WTC11 (cell line): ENCODE measurements around the gene FGF22. TPM values are rescaled to one million over a fixed set of nuclear protein-coding genes. Genes with fewer than 3 reads are reported as not detected.

Experiments used
- ATAC-seq: fragments of 200-7000 bp; cut with Tn5 transposase; 2 replicates; pipeline ENCODE4 v1.10.0; 2021; ENCODE audit warnings: mild to moderate bottlenecking, moderate library complexity
- CTCF ChIA-PET: fragments of 300-600 bp; sonication (Branson Sonifier 250); formaldehyde crosslinking; loops from one replicate; lab custom pipeline; 2021; ENCODE audit warnings: antibody characterized with exemption; lab: Charles Lee
- POLR2A ChIA-PET: fragments of 350-600 bp; sonication (Branson Sonifier 250); formaldehyde crosslinking; loops from one replicate; lab custom pipeline; 2021; ENCODE audit warnings: antibody characterized with exemption; lab: Charles Lee
- DNase-seq: peaks from one replicate; pipeline ENCODE4 v3.0.0; 2021; ENCODE audit warnings: low spot score
- H3K27ac Mint-ChIP-seq: 2 replicates; pipeline ENCODE4 v1.8.0; 2021; ENCODE audit warnings: mixed read lengths
- H3K27me3 Mint-ChIP-seq: 2 replicates; pipeline ENCODE4 v1.8.0; 2021; ENCODE audit warnings: low read depth, mild to moderate bottlenecking, moderate library complexity, mixed read lengths
- H3K36me3 Mint-ChIP-seq: 2 replicates; pipeline ENCODE4 v1.8.0; 2021; ENCODE audit warnings: mixed read lengths
- H3K4me1 Mint-ChIP-seq: 2 replicates; pipeline ENCODE4 v1.8.0; 2022; ENCODE audit warnings: mixed read lengths
- H3K4me3 Mint-ChIP-seq: 2 replicates; pipeline ENCODE4 v1.8.0; 2021; ENCODE audit warnings: mild to moderate bottlenecking, moderate library complexity, mixed read lengths
- H3K9me3 Mint-ChIP-seq: 2 replicates; pipeline ENCODE4 v1.8.0; 2021; ENCODE audit warnings: mixed read lengths
- E2F1 ChIP-seq: sonication (generic); formaldehyde crosslinking; IDR thresholded peaks from 2 replicates; pipeline ENCODE4 v1.8.0; 2022; ENCODE audit warnings: mild to moderate bottlenecking, missing genetic modification reagents
- E2F4 ChIP-seq: sonication (generic); formaldehyde crosslinking; IDR thresholded peaks from 2 replicates; pipeline ENCODE4 v1.8.1; 2022; ENCODE audit warnings: low read depth, mild to moderate bottlenecking, moderate library complexity, missing genetic modification reagents, borderline replicate concordance
- EMX1 ChIP-seq: fragments of 250-450 bp; sonication (Bioruptor Pico); IDR thresholded peaks from 2 replicates; pipeline ENCODE4 v1.8.0; 2021; ENCODE audit warnings: mild to moderate bottlenecking
- FOXJ3 ChIP-seq: sonication (generic); formaldehyde crosslinking; IDR thresholded peaks from 2 replicates; pipeline ENCODE4 v1.9.0; 2021; ENCODE audit warnings: missing genetic modification reagents, mild to moderate bottlenecking, borderline replicate concordance
- FOXK1 ChIP-seq: sonication (generic); formaldehyde crosslinking; IDR thresholded peaks from 2 replicates; pipeline ENCODE4 v1.8.0; 2022; ENCODE audit warnings: mild to moderate bottlenecking, moderate library complexity, missing genetic modification reagents
- FOXP1 ChIP-seq: sonication (generic); formaldehyde crosslinking; IDR thresholded peaks from 2 replicates; pipeline ENCODE4 v1.8.0; 2022; ENCODE audit warnings: missing genetic modification reagents, mild to moderate bottlenecking, moderate library complexity, borderline replicate concordance
- GTF2I ChIP-seq: fragments of 250-450 bp; sonication (Bioruptor Pico); conservative IDR thresholded peaks from 2 replicates; pipeline ENCODE4 v1.4.0; 2021; ENCODE audit warnings: mild to moderate bottlenecking
- JUN ChIP-seq: sonication (generic); formaldehyde crosslinking; IDR thresholded peaks from 2 replicates; pipeline ENCODE4 v1.8.0; 2023; ENCODE audit warnings: mild to moderate bottlenecking, missing genetic modification reagents
- MXD4 ChIP-seq: fragments of 250-450 bp; sonication (Bioruptor Pico); IDR thresholded peaks from 2 replicates; pipeline ENCODE4 v1.8.0; 2021; ENCODE audit warnings: mild to moderate bottlenecking, moderate library complexity, borderline replicate concordance
- MYBL2 ChIP-seq: sonication (generic); formaldehyde crosslinking; IDR thresholded peaks from 2 replicates; pipeline ENCODE4 v1.8.1; 2023; ENCODE audit warnings: mild to moderate bottlenecking, moderate library complexity, missing genetic modification reagents
- NFE2L1 ChIP-seq: sonication (generic); formaldehyde crosslinking; IDR thresholded peaks from 2 replicates; pipeline ENCODE4 v1.8.1; 2023; ENCODE audit warnings: missing genetic modification reagents
- OVOL2 ChIP-seq: fragments of 250-450 bp; sonication (Bioruptor Pico); IDR thresholded peaks from 2 replicates; pipeline ENCODE4 v1.9.0; 2021; ENCODE audit warnings: mild to moderate bottlenecking, borderline replicate concordance
- SMAD3 ChIP-seq: sonication (generic); formaldehyde crosslinking; IDR thresholded peaks from 2 replicates; pipeline ENCODE4 v1.8.0; 2022; ENCODE audit warnings: missing genetic modification reagents, mild to moderate bottlenecking, borderline replicate concordance
- SOX15 ChIP-seq: fragments of 250-450 bp; sonication (Bioruptor Pico); IDR thresholded peaks from 2 replicates; pipeline ENCODE4 v1.9.0; 2021; ENCODE audit warnings: mild to moderate bottlenecking
- ZNF423 ChIP-seq: fragments of 250-450 bp; sonication (Bioruptor Pico); IDR thresholded peaks from 2 replicates; pipeline ENCODE4 v2.1.2; 2022; ENCODE audit warnings: mild to moderate bottlenecking, moderate library complexity
- ZNF671 ChIP-seq: fragments of 250-450 bp; sonication (Bioruptor Pico); IDR thresholded peaks from 2 replicates; pipeline ENCODE4 v1.8.0; 2021; ENCODE audit warnings: mild to moderate bottlenecking
- total RNA-seq: library from RNA; stranded (reverse); gene quantifications from 3 replicates; pipeline ENCODE4 v1.2.3, GENCODE V29; 2021
- TF ChIP-seq, protein P1 (sequence below): fragments of 200-600 bp; IDR thresholded peaks from 2 replicates; pipeline ENCODE4 v1.8.0; 2022; ENCODE audit warnings: antibody characterized with exemption
- TF ChIP-seq, protein P2 (sequence below): fragments of 250-450 bp; sonication (Bioruptor Pico); conservative IDR thresholded peaks from 2 replicates; pipeline ENCODE4 v1.9.0; 2021; ENCODE audit warnings: mild to moderate bottlenecking
- TF ChIP-seq, protein P3 (sequence below): sonication (generic); formaldehyde crosslinking; IDR thresholded peaks from 2 replicates; pipeline ENCODE4 v1.8.0; 2022; ENCODE audit warnings: mild to moderate bottlenecking, missing genetic modification reagents
- TF ChIP-seq, protein P4 (sequence below): sonication (generic); formaldehyde crosslinking; IDR thresholded peaks from 2 replicates; pipeline ENCODE4 v1.8.1; 2023; ENCODE audit warnings: mild to moderate bottlenecking, missing genetic modification reagents, moderate library complexity
- TF ChIP-seq, protein P5 (sequence below): fragments of 250-450 bp; sonication (Bioruptor Pico); IDR thresholded peaks from 2 replicates; pipeline ENCODE4 v1.9.0; 2021; ENCODE audit warnings: moderate library complexity, mild to moderate bottlenecking, inconsistent platforms, borderline replicate concordance

The FGF22 gene
- total RNA-seq, 1 experiment from 2014 or later, result 1.6 TPM

DNA sequence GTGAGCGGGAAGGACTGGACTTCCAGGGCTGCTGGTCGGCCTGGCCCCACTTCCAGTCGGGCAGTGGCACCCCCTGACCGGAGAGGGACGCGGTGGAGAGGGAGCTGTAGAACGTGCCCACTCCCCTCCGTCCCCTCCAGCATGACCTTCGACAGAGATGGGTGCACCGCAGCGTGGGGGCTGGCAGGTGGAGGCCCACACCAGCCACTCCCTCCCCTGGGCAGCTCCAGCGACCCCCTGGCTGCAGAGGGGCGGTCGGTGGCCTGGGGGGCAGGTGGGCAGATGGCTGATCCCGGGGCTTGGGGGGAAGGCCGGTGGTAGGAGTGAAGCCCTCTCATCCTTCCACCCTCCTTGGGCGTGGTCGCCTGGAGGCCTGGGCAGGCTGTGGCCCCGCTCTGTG is 47.6 kb upstream of the FGF22 start (continued):
- TF ChIP-seq FOXJ3 (CRISPR knock-in tag) (no peak), SMAD3 (CRISPR knock-in tag) (no peak), MYBL2 (CRISPR knock-in tag) (no peak)
- TF ChIP-seq, all 79 proteins: peak for 0

- ATAC-seq (no peak), DNase-seq (no peak)
- ChIA-PET CTCF (no interaction called here), POLR2A (no interaction called here)
- no peaks in the 10 kb centered on the region for H3K4me1 Mint-ChIP-seq
- H3K36me3 Mint-ChIP-seq, result no peaks in the 10 kb centered on the region
- peaks cover 41% of the 10 kb centered on the region for H3K27me3 Mint-ChIP-seq
- H3K27ac Mint-ChIP-seq, result no peak overlapping the region
- no peak overlapping the region for H3K4me3 Mint-ChIP-seq
- no peak for TF ChIP-seq E2F1 (CRISPR knock-in tag)
- TF ChIP-seq, protein P1, sequence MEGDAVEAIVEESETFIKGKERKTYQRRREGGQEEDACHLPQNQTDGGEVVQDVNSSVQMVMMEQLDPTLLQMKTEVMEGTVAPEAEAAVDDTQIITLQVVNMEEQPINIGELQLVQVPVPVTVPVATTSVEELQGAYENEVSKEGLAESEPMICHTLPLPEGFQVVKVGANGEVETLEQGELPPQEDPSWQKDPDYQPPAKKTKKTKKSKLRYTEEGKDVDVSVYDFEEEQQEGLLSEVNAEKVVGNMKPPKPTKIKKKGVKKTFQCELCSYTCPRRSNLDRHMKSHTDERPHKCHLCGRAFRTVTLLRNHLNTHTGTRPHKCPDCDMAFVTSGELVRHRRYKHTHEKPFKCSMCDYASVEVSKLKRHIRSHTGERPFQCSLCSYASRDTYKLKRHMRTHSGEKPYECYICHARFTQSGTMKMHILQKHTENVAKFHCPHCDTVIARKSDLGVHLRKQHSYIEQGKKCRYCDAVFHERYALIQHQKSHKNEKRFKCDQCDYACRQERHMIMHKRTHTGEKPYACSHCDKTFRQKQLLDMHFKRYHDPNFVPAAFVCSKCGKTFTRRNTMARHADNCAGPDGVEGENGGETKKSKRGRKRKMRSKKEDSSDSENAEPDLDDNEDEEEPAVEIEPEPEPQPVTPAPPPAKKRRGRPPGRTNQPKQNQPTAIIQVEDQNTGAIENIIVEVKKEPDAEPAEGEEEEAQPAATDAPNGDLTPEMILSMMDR, result no peak
- TF ChIP-seq FOXK1 (CRISPR knock-in tag), result no peak
- no peak for TF ChIP-seq ZNF423
- TF ChIP-seq GTF2I (CRISPR knock-in tag), result no peak
- TF ChIP-seq, protein P2, sequence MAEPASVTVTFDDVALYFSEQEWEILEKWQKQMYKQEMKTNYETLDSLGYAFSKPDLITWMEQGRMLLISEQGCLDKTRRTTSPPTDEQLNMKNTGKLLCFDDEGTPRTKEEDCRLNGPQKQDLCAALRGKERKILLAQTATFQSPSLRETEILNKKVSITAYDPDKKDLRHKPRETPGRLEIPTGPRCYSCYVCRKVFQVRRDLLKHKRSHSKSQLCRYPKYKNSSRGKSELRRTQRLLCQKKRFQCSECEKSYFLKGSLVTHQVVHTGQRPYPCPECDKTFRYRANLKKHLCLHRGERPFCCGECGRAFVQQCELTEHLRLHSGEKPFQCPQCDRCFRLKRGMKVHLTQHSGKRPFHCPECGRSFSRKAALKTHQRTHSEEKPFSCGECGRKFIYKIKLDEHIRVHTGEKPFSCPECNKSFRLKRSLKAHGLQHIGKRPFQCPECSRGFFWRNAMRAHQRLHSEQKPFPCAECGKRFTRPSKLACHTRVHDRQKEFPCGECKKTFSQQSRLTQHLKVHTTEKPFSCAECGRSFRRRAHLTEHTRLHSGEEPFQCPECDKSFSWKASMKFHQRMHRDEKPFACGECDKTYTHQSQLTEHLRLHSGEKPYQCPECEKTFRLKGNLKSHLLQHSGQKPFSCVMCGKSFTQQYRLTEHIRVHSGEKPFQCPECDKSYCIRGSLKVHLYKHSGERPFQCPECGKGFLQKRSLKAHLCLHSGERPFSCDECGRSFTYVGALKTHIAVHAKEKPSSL (CRISPR knock-in tag), result no peak
- TF ChIP-seq MXD4 (CRISPR knock-in tag), result no peak
- TF ChIP-seq, protein P3, sequence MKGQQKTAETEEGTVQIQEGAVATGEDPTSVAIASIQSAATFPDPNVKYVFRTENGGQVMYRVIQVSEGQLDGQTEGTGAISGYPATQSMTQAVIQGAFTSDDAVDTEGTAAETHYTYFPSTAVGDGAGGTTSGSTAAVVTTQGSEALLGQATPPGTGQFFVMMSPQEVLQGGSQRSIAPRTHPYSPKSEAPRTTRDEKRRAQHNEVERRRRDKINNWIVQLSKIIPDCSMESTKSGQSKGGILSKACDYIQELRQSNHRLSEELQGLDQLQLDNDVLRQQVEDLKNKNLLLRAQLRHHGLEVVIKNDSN (CRISPR knock-in tag), result no peak
- TF ChIP-seq, protein P4, sequence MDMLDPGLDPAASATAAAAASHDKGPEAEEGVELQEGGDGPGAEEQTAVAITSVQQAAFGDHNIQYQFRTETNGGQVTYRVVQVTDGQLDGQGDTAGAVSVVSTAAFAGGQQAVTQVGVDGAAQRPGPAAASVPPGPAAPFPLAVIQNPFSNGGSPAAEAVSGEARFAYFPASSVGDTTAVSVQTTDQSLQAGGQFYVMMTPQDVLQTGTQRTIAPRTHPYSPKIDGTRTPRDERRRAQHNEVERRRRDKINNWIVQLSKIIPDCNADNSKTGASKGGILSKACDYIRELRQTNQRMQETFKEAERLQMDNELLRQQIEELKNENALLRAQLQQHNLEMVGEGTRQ, result no peak
- no peak for TF ChIP-seq EMX1 (CRISPR knock-in tag)
- no peaks in the 10 kb centered on the region for H3K9me3 Mint-ChIP-seq
These were observed 46.6 kb upstream of the FGF22 start for GRCh38 chr19:593055-593454.

DNA sequence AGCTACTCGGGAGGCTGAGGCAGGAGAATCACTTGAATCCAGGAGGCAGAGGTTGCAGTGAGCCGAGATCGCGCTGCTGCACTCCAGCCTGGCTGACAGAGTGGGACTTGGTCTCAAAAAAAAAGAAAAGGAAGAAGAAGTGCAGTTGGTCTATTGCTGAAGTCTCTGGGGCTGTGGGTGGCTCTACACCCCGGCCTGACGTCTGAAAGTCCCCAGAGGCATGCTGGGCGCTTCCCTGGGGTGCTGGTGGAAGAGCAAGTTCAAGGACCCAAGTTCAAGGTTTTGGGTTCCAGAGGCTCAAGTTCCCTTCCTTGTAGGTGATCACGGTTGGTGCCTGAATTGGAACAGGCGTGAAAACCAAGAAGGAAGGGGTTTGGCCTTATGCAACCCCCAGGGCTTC is 46.2 kb upstream of the FGF22 start:
- POLR2A ChIA-PET, result no interaction called here
- no peak for ATAC-seq
- Mint-ChIP-seq H3K9me3 (no peaks in the 10 kb centered on the region), H3K4me3 (no peak overlapping the region), H3K4me1 (no peaks in the 10 kb centered on the region), H3K27ac (no peak overlapping the region), H3K27me3 (peaks cover 37% of the 10 kb centered on the region), H3K36me3 (no peaks in the 10 kb centered on the region)
- CTCF ChIA-PET, result no interaction called here
- DNase-seq, result no peak
- no peak for TF ChIP-seq SMAD3 (CRISPR knock-in tag)
- TF ChIP-seq NFE2L1, result no peak
- TF ChIP-seq ZNF671 (CRISPR knock-in tag), result no peak
- no peak for TF ChIP-seq JUN
- TF ChIP-seq, protein P5, sequence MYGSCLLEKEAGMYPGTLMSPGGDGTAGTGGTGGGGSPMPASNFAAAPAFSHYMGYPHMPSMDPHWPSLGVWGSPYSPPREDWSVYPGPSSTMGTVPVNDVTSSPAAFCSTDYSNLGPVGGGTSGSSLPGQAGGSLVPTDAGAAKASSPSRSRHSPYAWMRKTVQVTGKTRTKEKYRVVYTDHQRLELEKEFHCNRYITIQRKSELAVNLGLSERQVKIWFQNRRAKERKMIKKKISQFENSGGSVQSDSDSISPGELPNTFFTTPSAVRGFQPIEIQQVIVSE (CRISPR knock-in tag), result no peak
- no peak for TF ChIP-seq FOXP1 (CRISPR knock-in tag)
- TF ChIP-seq SOX15 (CRISPR knock-in tag), result no peak
- no peak for TF ChIP-seq OVOL2
- TF ChIP-seq E2F4 (CRISPR knock-in tag), result no peak
